Peyer's patch (tissue), 4 donors: ENCODE data around the gene CEBPG. TPM values are rescaled to one million over a fixed set of nuclear protein-coding genes. Genes with fewer than 3 reads are reported as not detected.

Experiments used
- DNase-seq, 3 donors: peaks; one replicate each; pipeline ENCODE4 v3.0.0-alpha.2; 2017 to 2019
- H3K27ac ChIP-seq, 4 donors: fragments of 200-600 bp; sonication (generic); one replicate each; pipeline ENCODE4 v1.5.1; 2016 to 2019
- H3K27me3 ChIP-seq, 2 donors: fragments of 200-600 bp; sonication (generic); one replicate each; pipeline ENCODE4 v1.5.1; 2019
- H3K36me3 ChIP-seq, 3 donors: fragments of 200-600 bp; sonication (generic); one replicate each; pipeline ENCODE4 v1.5.1; 2016 to 2019
- H3K4me1 ChIP-seq, 4 donors: fragments of 200-600 bp; sonication (generic); one replicate each; pipeline ENCODE4 v1.5.1; 2016 to 2019
- H3K4me3 ChIP-seq, 4 donors: fragments of 200-600 bp; sonication (generic); 1 replicate in 3 of 4; 2 replicates in 1 of 4; pipeline ENCODE4 v1.5.1; 2016 to 2019; ENCODE audit warnings: mild to moderate bottlenecking in 1 of 4
- H3K9me3 ChIP-seq, 4 donors: fragments of 200-600 bp; sonication (generic); one replicate each; pipeline ENCODE4 v1.5.1; 2016 to 2019; ENCODE audit warnings: mild to moderate bottlenecking in 1 of 4
- POLR2A ChIP-seq, 2 donors: fragments of 450-650 bp; IDR thresholded peaks; one replicate each; pipeline ENCODE4 v1.5.1; 2017; ENCODE audit warnings: antibody characterized with exemption in 2 of 2, mild to moderate bottlenecking in 2 of 2, moderate library complexity in 2 of 2
- total RNA-seq, 4 donors: library from RNA; depleted of rRNA; stranded (reverse); fragments of >200 nt; gene quantifications; one replicate each; pipeline ENCODE4 v1.1.0, GENCODE V29; 2016
- TF ChIP-seq, protein P1 (sequence below), 6 experiments: fragments of 450-650 bp in 4 of 6; fragments of 200-600 bp in 2 of 6; sonication (generic) in 1 of 6; IDR thresholded peaks; one replicate each; pipeline ENCODE4 v1.5.1; 2017 to 2019; ENCODE audit warnings: antibody characterized with exemption in 6 of 6, mild to moderate bottlenecking in 3 of 6, moderate library complexity in 1 of 6

CEBPG gene
- total RNA-seq, 4 donors from 2014 or later, result 33.0 to 75.5 (median 50.5) TPM

DNA sequence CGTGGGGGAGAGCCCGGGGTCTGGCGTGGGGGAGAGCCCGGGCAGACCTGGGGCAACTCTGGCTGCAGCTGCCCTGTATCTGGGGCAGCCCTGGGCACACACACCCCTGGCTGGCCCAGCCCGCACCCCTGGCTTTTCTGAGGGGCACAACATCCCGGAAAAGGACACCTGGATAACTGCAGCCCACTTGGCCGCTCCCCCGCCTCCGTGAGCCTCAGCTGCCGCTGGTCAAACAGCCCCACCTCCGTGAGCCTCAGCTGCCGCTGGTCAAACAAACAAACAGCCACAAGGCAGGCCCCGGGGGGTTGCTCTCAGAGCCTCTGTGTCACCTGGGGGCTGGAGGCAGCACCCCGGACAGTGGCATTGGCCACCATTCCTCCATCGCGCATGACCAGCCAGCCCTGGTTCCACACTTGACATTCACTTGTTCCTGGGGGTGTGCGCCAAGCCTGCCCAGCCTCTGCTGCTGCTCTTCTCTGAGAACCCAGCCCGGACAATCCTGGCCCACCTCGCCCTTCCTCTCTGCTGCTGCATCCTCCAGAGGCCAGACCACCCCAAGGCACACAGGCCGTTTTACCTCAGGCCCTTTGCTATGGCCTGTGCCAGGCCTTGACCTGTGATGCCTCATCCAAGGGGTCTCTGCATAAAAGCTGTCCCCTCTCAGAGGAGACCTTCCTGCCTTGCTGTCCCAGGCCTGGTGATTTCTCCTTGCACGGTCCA, 19.9 kb downstream of the CEBPG start:
- Histone ChIP-seq H3K36me3 (peaks cover 0 to 6% (median 0%) of the 10 kb centered on the region in 3 donors), H3K9me3 (no peaks in the 10 kb centered on the region), H3K27me3 (no peaks in the 10 kb centered on the region), H3K4me3 (no peak overlapping the region), H3K4me1 (peaks cover 0 to 88% (median 11%) of the 10 kb centered on the region in 4 donors), H3K27ac (peak overlapping the region in 2 of 4 donors; percentile 12 to 63)
- TF ChIP-seq, protein P1, sequence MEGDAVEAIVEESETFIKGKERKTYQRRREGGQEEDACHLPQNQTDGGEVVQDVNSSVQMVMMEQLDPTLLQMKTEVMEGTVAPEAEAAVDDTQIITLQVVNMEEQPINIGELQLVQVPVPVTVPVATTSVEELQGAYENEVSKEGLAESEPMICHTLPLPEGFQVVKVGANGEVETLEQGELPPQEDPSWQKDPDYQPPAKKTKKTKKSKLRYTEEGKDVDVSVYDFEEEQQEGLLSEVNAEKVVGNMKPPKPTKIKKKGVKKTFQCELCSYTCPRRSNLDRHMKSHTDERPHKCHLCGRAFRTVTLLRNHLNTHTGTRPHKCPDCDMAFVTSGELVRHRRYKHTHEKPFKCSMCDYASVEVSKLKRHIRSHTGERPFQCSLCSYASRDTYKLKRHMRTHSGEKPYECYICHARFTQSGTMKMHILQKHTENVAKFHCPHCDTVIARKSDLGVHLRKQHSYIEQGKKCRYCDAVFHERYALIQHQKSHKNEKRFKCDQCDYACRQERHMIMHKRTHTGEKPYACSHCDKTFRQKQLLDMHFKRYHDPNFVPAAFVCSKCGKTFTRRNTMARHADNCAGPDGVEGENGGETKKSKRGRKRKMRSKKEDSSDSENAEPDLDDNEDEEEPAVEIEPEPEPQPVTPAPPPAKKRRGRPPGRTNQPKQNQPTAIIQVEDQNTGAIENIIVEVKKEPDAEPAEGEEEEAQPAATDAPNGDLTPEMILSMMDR (IDR thresholded peaks at IDR 0.05), result no peak
- TF ChIP-seq POLR2A (IDR thresholded peaks at IDR 0.05), result no peak
- DNase-seq, result peak in 2 of 3 donors; percentile 44 to 52

DNA sequence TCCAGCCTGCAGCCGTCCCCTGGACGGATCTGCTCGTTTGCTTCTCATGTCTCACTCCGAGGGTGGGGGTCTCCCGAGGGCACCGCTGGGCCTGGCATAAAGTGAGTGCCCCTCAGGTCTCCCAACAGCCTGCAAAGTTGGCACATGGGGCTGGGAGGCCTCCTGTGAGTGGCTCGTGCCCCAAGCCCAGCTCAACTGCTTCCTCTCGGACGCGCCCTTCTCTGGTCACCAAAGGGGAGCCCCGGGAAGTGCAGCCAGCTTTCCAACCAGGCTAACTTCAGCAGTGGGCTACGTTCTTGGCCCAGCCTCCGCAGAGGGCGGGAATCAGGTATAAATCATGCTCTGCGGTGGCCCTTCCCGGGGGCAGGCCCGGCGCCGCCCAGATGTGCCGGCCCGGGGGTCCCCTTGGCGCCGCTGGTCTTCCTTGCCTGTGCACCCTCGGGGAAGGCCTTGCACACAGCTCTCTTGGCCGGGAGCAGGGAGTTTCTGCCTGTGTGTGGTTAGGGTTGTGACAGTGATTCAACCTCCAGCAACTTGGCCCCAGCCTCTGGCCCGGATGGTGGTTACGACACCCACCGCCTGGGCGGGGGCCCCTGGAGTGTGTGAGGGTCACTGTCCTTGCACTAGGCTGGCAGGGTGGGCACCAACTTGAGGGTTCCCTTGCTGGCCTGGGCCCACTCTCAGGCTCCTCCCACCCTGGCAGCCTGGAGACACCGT, 20.7 kb downstream of the CEBPG start:
- TF ChIP-seq, protein P1 (IDR thresholded peaks at IDR 0.05), result no peak
- no peak for TF ChIP-seq POLR2A (IDR thresholded peaks at IDR 0.05)
- Histone ChIP-seq H3K36me3 (peaks cover 0 to 6% (median 0%) of the 10 kb centered on the region in 3 donors), H3K4me1 (peaks cover 0 to 81% (median 11%) of the 10 kb centered on the region in 4 donors), H3K27me3 (no peaks in the 10 kb centered on the region), H3K27ac (peak overlapping the region in 2 of 4 donors; percentile 11 to 63), H3K4me3 (no peak overlapping the region), H3K9me3 (no peaks in the 10 kb centered on the region)
- DNase-seq, result peak in 2 of 3 donors; percentile 58 to 70

DNA sequence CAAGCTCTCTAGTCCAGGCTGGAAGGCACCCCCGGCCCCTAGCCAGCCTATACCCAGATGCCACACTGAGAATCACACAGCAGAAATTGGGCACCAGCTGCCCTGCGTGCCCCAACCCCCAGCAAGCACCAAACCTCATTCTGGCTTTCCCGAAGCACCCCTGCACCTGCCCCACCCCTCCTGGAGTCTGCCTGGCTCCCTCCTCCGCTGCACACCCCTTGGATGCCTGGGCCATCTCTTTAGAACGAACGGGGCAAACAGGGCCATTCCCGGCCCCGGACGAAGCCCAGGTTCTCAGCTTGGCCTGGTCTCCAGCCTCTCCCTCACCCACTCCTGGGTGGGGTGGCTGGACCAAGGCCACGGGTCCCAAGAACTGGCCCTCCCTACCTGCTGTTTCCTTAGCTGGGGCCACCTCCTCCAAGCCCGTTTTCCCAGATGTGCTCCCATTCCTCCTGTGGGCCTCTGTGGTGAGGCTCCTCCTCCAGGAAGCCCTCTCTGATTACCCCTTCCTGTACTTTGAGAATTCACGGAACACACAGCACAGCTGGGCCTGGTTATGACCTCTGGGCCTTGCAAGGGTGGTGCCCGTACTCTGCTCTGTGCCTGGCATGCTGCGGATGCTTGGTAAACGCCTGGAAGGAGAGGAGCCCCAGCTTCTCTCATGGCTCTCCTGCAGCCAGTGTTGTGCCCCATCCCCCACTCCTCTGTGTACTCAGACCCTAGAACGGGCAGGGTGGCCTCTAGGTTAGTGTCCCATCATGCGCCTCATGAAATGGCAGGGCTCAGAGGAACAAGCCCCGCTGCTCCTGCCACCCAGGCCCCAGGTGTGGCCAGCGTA, 21.4 kb downstream of the CEBPG start:
- peaks cover 0 to 73% (median 11%) of the 10 kb centered on the region in 4 donors for H3K4me1 ChIP-seq
- H3K4me3 ChIP-seq, result no peak overlapping the region
- peak overlapping the region in 2 of 4 donors; percentile 35 to 63 for H3K27ac ChIP-seq
- H3K27me3 ChIP-seq, result no peaks in the 10 kb centered on the region
- H3K9me3 ChIP-seq, result no peaks in the 10 kb centered on the region
- no peak for TF ChIP-seq POLR2A (IDR thresholded peaks at IDR 0.05)
- TF ChIP-seq, protein P1 (IDR thresholded peaks at IDR 0.05), result no peak
- H3K36me3 ChIP-seq, result peaks cover 0 to 7% (median 0%) of the 10 kb centered on the region in 3 donors
- peak in 1 of 3 donors; percentile 74 for DNase-seq

DNA sequence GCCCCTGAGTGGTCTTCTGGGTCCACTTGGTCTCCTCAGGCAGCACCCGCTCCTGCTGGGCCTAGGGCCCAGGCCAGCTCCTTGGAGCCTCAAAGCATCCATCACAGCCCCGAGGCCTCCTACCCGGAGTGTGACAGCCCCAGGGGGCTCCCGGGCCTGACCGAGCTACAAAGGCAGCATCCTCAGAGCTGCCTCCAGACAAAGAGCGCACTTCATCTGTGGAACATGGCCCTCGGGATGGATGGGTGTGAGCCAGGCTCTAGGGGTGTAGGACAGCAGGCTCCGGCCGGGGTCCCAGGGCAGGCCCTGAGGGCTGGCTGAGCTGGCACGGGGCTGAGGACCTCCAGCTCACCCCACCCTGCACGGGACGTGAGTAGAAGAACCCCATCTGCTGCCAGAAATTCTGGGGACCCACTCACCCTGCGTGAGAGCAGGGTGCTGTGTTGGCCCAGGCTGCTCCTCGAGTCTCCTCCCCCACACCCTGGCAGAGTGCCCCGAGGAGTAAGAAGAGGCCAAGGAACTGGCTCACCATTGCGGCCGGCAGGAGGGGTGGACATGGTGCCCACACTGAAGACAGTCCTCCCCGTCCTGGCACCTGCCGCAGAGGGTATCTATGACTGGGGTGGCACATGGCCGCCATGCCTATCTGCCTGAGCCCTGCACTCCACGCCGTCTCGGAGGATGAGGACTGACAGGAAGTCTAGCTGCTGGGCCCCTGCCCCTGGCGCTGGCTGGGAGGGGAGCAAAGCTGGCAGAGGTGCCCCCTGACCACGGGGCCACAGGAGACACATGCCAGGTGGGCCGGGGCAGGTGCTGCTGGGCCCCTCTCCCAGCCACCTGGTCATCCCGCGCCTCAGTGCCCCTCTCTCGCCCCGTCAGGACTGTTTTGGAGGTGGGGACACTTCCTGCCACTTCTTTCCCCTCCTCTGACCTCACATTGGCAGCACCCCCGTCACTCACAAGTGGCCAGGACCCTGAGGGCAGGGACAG, 22.3 kb downstream of the CEBPG start:
- Histone ChIP-seq H3K4me1 (peaks cover 0 to 64% (median 9%) of the 10 kb centered on the region in 4 donors), H3K36me3 (peaks cover 0 to 12% (median 0%) of the 10 kb centered on the region in 3 donors), H3K27ac (peak overlapping the region in 2 of 4 donors; percentile 35 to 63), H3K4me3 (no peak overlapping the region), H3K27me3 (no peaks in the 10 kb centered on the region), H3K9me3 (no peaks in the 10 kb centered on the region)
- no peak for TF ChIP-seq POLR2A (IDR thresholded peaks at IDR 0.05)
- TF ChIP-seq, protein P1 (IDR thresholded peaks at IDR 0.05), result no peak
- DNase-seq, result peak in 1 of 3 donors; percentile 59
